Stimulated activated CD8-positive, alpha-beta memory T cell treated with anti-CD3 and anti-CD28 coated beads, Interleukin-4, amount 100 ng/mL, for 4 hours (primary cell): ENCODE data around the gene FYB1.

Experiments
- DNase-seq, 2 donors: peaks; one replicate each; pipeline ENCODE4 v3.0.0-alpha.2; 2020; ENCODE audit warnings: low read depth in 2 of 2, low spot score in 1 of 2

FYB1 gene

GRCh38 chr5:39058178-39058921 is 161.0 kb downstream of the FYB1 start:
- no peak for DNase-seq

GRCh38 chr5:39057734-39058133 is 161.6 kb downstream of the FYB1 start:
- DNase-seq: no peak

- no peak for DNase-seq
These were observed 163.5 kb downstream of the FYB1 start for GRCh38 chr5:39055768-39056398.
